Testis (tissue), 2 donors: ENCODE results near the gene NUMB.

Experiments
- CTCF ChIP-seq, 3 experiments: fragments of 450-650 bp in 2 of 3; fragments of 200-600 bp in 1 of 3; sonication (generic) in 1 of 3; IDR thresholded peaks; one replicate each; pipeline ENCODE4 v1.5.1; 2016 to 2019; ENCODE audit warnings: antibody characterized with exemption in 3 of 3, mild to moderate bottlenecking in 2 of 3, moderate library complexity in 1 of 3
- POLR2A ChIP-seq: fragments of 450-650 bp; IDR thresholded peaks from one replicate; pipeline ENCODE4 v1.6.1; 2017; ENCODE audit warnings: antibody characterized with exemption, mild to moderate bottlenecking, moderate library complexity

GRCh38 chr14:73249108-73249507 lies 209.2 kb downstream of the NUMB start:
- TF ChIP-seq CTCF (IDR thresholded peaks at IDR 0.05), result no peak
- TF ChIP-seq POLR2A, result no peak
